HepG2 (cell line): ENCODE measurements around the gene NRG2. TPM values are rescaled to one million over a fixed set of nuclear protein-coding genes. Genes with fewer than 3 reads are reported as not detected.

Source experiments
- ATAC-seq: fragments of 200-7000 bp; cut with Tn5 transposase; 3 replicates; pipeline ENCODE4 v1.9.1; 2020; ENCODE audit warnings: mild to moderate bottlenecking, moderate library complexity
- BruUV-seq: library from RNA; stranded (reverse); fragments of 400-500 nt; replicated peaks from 2 replicates; lab custom pipeline; 2021; lab: Mats Ljungman, UMichigan
- CTCF ChIA-PET: fragments of 300-600 bp; formaldehyde crosslinking; extraction: SDS; loops from one replicate; lab custom pipeline; 2021; ENCODE audit warnings: low total read pairs, inconsistent platforms, low intra/inter-chr PET ratio; lab: Yijun Ruan, JAX
- POLR2A ChIA-PET: fragments of 350-600 bp; sonication (Branson Sonifier 250); formaldehyde crosslinking; loops from one replicate; lab custom pipeline; 2020; ENCODE audit warnings: antibody characterized with exemption, inconsistent platforms; lab: Yijun Ruan, JAX
- DNase-seq: peaks from one replicate; pipeline ENCODE4 v3.0.0-alpha.2; 2015; ENCODE audit warnings: low spot score
- FAIRE-seq: peaks from 3 replicates; lab custom pipeline; 2011; peaks lifted over from hg19 to GRCh38; lab: Jason Lieb, UNC
- H2AFZ ChIP-seq: one replicate; pipeline ENCODE4 v1.6.1; 2011; ENCODE audit warnings: low read length, inconsistent platforms
- H3K27ac ChIP-seq: fragments of 300-600 bp; 3 replicates; pipeline ENCODE4 v1.8.0; 2011; ENCODE audit warnings: mixed run types, mild to moderate bottlenecking, mixed read lengths, low read length, inconsistent platforms; ENCODE audit not compliant: insufficient read depth; ENCODE audit errors: extremely low read length
- H3K27me3 ChIP-seq, 2 experiments: fragments of 200-600 bp in 1 of 2; 2 replicates in 1 of 2; 3 replicates in 1 of 2; pipeline versions ENCODE4 v1.6.0 to v1.8.0; 2011; ENCODE audit warnings: low read length in 2 of 2, mild to moderate bottlenecking in 2 of 2, moderate library complexity in 2 of 2, inconsistent platforms in 1 of 2; ENCODE audit not compliant: insufficient read depth in 2 of 2, control insufficient read depth in 1 of 2
- H3K36me3 ChIP-seq, 2 experiments: fragments of 200-600 bp in 1 of 2; replicated peaks in 1 of 2; 2 replicates in 1 of 2; 3 replicates in 1 of 2; pipeline versions ENCODE4 v1.5.1 to v1.8.0; 2011; ENCODE audit warnings: low read length in 2 of 2, inconsistent platforms in 1 of 2; ENCODE audit not compliant: insufficient read depth in 2 of 2, control insufficient read depth in 1 of 2
- H3K4me1 ChIP-seq: 2 replicates; pipeline ENCODE4 v1.5.1; 2012; ENCODE audit warnings: low read length, inconsistent platforms; ENCODE audit not compliant: insufficient read depth
- H3K4me2 ChIP-seq: 2 replicates; pipeline ENCODE4 v1.6.0; 2011; ENCODE audit warnings: low read depth, low read length, inconsistent platforms
- H3K4me3 ChIP-seq, 3 experiments: fragments of 200-600 bp in 1 of 3; sonication (generic), shearing (Covaris generic) in 1 of 3; replicated peaks in 1 of 3; 2 replicates each; pipeline ENCODE4 v1.5.1; 2011 to 2016; ENCODE audit warnings: low read length in 3 of 3, inconsistent platforms in 2 of 3, low read depth in 2 of 3, mild to moderate bottlenecking in 2 of 3, control low read depth in 1 of 3, mixed read lengths in 1 of 3; ENCODE audit not compliant: insufficient read depth in 1 of 3
- H3K79me2 ChIP-seq: one replicate; pipeline ENCODE4 v1.6.1; 2011; ENCODE audit warnings: low read length, inconsistent platforms; ENCODE audit not compliant: insufficient read depth
- H3K9ac ChIP-seq: 2 replicates; pipeline ENCODE4 v1.6.0; 2011; ENCODE audit warnings: mild to moderate bottlenecking, low read depth, low read length, inconsistent platforms; ENCODE audit not compliant: insufficient read depth
- H3K9me3 ChIP-seq: 2 replicates; pipeline ENCODE4 v1.5.1; 2012; ENCODE audit warnings: mild to moderate bottlenecking, low read length
- H4K20me1 ChIP-seq: 2 replicates; pipeline ENCODE4 v1.6.0; 2011; ENCODE audit warnings: inconsistent platforms, mild to moderate bottlenecking, low read length, moderate library complexity; ENCODE audit not compliant: insufficient read depth
- CCDC6 ChIP-seq: sonication (generic); formaldehyde crosslinking; IDR thresholded peaks from 2 replicates; pipeline ENCODE4 v1.8.1; 2022; ENCODE audit warnings: mild to moderate bottlenecking, missing genetic modification reagents, moderate library complexity
- EEA1 ChIP-seq: sonication (generic); formaldehyde crosslinking; IDR thresholded peaks from 2 replicates; pipeline ENCODE4 v1.5.1; 2020; ENCODE audit warnings: mild to moderate bottlenecking, missing genetic modification reagents, borderline replicate concordance
- FOXJ3 ChIP-seq: sonication (generic); formaldehyde crosslinking; IDR thresholded peaks from 2 replicates; pipeline ENCODE4 v1.4.0; 2020; ENCODE audit warnings: missing genetic modification reagents, mild to moderate bottlenecking, borderline replicate concordance
- KMT2A ChIP-seq: sonication (generic); formaldehyde crosslinking; IDR thresholded peaks from 2 replicates; pipeline ENCODE4 v1.4.0; 2020; ENCODE audit warnings: missing genetic modification reagents
- MTF2 ChIP-seq: sonication (generic); formaldehyde crosslinking; IDR thresholded peaks from 2 replicates; pipeline ENCODE4 v1.5.0; 2020; ENCODE audit warnings: missing genetic modification reagents, borderline replicate concordance
- NR2F6 ChIP-seq, 2 experiments: IDR thresholded peaks; 2 replicates each; pipeline ENCODE4 v1.6.1; 2016; ENCODE audit warnings: antibody characterized with exemption in 1 of 2, mild to moderate bottlenecking in 1 of 2
- TFAP4 ChIP-seq: sonication (generic); IDR thresholded peaks from 2 replicates; pipeline ENCODE4 v1.6.1; 2016; ENCODE audit warnings: low read depth, borderline replicate concordance
- WGBS: methylation state at CpG from one replicate; pipeline ENCODE4 v1.1.6; 2017; ENCODE audit warnings: low lambda C conversion rate; 5-methylcytosine and 5-hydroxymethylcytosine counted together
- in situ Hi-C: cut with HindIII; loops from 2 replicates; pipeline ENCODE4 v1.10.0; 2017; ENCODE audit warnings: low pct_unique_long_range_greater_than_20kb; ENCODE audit not compliant: extremely low pct_ligation_motif_present
- intact Hi-C: fragments of 100-400 bp; cut with micrococcal nuclease; formaldehyde crosslinking; loops from one replicate; pipeline ENCODE4 v1.10.0; 2022; ENCODE audit not compliant: unreplicated experiment
- polyA plus RNA-seq, 8 experiments: library from polyadenylated mRNA; depleted of rRNA in 3 of 8; stranded (reverse) in 7 of 8; unstranded in 1 of 8; fragments of >200 nt; fragmentation: Illumina TruSeq in 4 of 8; extraction: Trizol in 4 of 8; gene quantifications; 2 replicates each; pipeline versions ENCODE4 v1.2.1 to v1.2.3, GENCODE V29; 2011 to 2016; ENCODE audit warnings: low read depth in 4 of 8, missing spikeins in 1 of 8, mixed read lengths in 1 of 8; ENCODE audit not compliant: insufficient read depth in 1 of 8
- total RNA-seq, 5 experiments: library from RNA; depleted of rRNA; stranded (reverse); fragments of >200 nt; fragmentation: Illumina TruSeq; extraction: Trizol; gene quantifications; 2 replicates each; pipeline ENCODE4 v1.2.3, GENCODE V29; 2016; ENCODE audit warnings: low read depth in 1 of 5

Gene NRG2
- total and polyA plus RNA-seq, 2 of the 13 experiments (the other 11 are each of a cell fraction or from before 2014, with no cell fraction given): not detected

DNA sequence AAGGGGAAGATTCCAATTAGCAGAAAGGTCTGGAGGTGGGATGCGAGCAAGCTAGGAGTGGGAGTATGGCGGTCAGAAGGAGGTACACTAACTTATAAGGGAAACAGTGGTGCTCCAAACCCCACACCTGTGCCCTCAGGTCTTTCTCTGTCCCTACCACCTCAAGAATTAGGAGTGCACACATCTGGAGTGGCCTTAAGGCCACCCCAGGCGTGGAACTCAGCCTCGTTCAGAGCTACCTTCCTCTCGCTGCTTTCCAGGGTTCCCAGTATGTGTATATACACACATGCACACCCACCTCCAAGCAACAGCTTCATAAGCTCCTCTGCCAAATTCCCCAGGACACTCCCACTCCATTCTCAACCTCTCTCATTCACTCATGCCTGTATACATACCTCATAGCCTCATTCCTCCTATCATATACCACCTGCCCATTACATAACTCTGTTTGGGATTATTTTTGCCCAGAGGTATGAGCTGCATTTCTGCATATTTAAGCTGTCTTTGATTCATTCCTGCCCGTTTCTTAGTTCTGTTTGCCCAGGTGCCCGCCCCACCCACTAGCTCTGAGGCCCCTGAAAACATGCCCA, 128.8 kb downstream of the NRG2 start:
- Histone ChIP-seq H3K9me3 (no peaks in the 10 kb centered on the region), H3K4me2 (no peak overlapping the region), H3K27me3 (peaks cover 2 to 3% of the 10 kb centered on the region in 2 experiments; a peak in 1 of 5 replicates), H3K9ac (no peak overlapping the region), H2AFZ (no peak overlapping the region), H3K4me3 (no peak overlapping the region), H3K36me3 (no peaks in the 10 kb centered on the region), H4K20me1 (no peaks in the 10 kb centered on the region), H3K4me1 (no peaks in the 10 kb centered on the region; the same call in 1 of the 2 replicates), H3K27ac (no peak overlapping the region), H3K79me2 (no peaks in the 10 kb centered on the region)
- TF ChIP-seq KMT2A (CRISPR knock-in tag): no peak
- no peak for TF ChIP-seq EEA1 (CRISPR knock-in tag)
- TF ChIP-seq NR2F6 (IDR thresholded peaks at IDR 0.05): no peak
- TF ChIP-seq NR2F6 (CRISPR knock-in tag; IDR thresholded peaks at IDR 0.05): no peak
- TF ChIP-seq FOXJ3 (CRISPR knock-in tag): no peak
- no peak for TF ChIP-seq MTF2
- WGBS: 17% methylated on average over 7 of the region's 7 CpGs
- intact Hi-C loops: no loop called here
- DNase-seq (no peak), FAIRE-seq (no peak), ATAC-seq (no peak)
- POLR2A ChIA-PET: no interaction called here
- in situ Hi-C loops: no loop called here
- no TSS peak for BruUV-seq
- CTCF ChIA-PET: no interaction called here

DNA sequence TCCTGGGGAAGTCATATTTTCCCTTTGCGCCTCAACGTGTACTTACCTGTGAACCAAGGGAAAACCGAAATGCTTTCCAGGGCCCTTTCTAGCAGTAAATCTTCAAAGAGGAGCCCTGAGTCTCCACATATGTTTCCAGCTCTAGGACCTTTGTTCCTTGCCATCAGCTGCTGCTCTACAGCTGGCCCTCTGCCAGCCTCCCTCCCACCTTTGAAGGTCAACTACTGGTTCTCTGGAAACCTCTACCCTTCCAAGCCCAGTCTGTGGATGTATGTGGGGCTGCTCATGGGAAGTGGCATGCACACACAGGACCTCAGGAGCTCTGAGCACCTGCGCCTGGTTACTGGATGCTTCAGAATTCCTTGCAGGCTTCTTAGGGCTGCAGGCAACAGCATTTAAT, 130.3 kb downstream of the NRG2 start:
- CTCF ChIA-PET: no interaction called here
- H3K4me2 ChIP-seq: no peak overlapping the region
- H3K79me2 ChIP-seq: no peaks in the 10 kb centered on the region
- no peak overlapping the region for H3K9ac ChIP-seq
- no peaks in the 10 kb centered on the region for H4K20me1 ChIP-seq
- in situ Hi-C loops (no loop called here), intact Hi-C loops (no loop called here)
- POLR2A ChIA-PET: no interaction called here
- WGBS: 32% methylated on average over 2 of the region's 4 CpGs
- H3K27me3 ChIP-seq: 0 out of 5 replicates have a peak, but pooled peaks cover 0 to 3% of the 10 kb centered on the region in 2 experiments
- BruUV-seq: no TSS peak
- DNase-seq (no peak), FAIRE-seq (no peak), ATAC-seq (peak; percentile 44)
- TF ChIP-seq CCDC6 (CRISPR knock-in tag) (no peak), TFAP4 (peak; percentile 72)
- H3K4me3 ChIP-seq: no peak overlapping the region
- H2AFZ ChIP-seq: no peak overlapping the region
- H3K9me3 ChIP-seq: no peaks in the 10 kb centered on the region
- H3K36me3 ChIP-seq: no peaks in the 10 kb centered on the region
- H3K4me1 ChIP-seq: no peaks in the 10 kb centered on the region; the same call in 1 of the 2 replicates
- no peak overlapping the region for H3K27ac ChIP-seq
